HEK293 (cell line): ENCODE measurements around the gene TBC1D16.

Experiments
- CTCF ChIA-PET: fragments of 350-600 bp; formaldehyde crosslinking; extraction: SDS; loops from one replicate; lab custom pipeline; 2021; ENCODE audit warnings: antibody characterized with exemption; lab: Yijun Ruan, JAX
- POLR2A ChIA-PET: fragments of 300-600 bp; formaldehyde crosslinking; extraction: SDS; loops from one replicate; lab custom pipeline; 2020; ENCODE audit warnings: antibody characterized with exemption, inconsistent platforms; lab: Yijun Ruan, JAX
- H3K27ac ChIP-seq: fragments of 200-500 bp; sonication (Bioruptor generic); 2 replicates; pipeline ENCODE4 v1.5.1; 2014; ENCODE audit warnings: low read depth, low read length, control low read depth, inconsistent platforms; ENCODE audit errors: extremely low read depth
- H3K36me3 ChIP-seq, 2 experiments: fragments of 200-500 bp in 1 of 2; sonication (Bioruptor generic) in 1 of 2; 1 replicate in 1 of 2; 2 replicates in 1 of 2; pipeline ENCODE4 v1.5.1; 2014 to 2017; ENCODE audit warnings: inconsistent platforms in 2 of 2, low read length in 2 of 2; ENCODE audit not compliant: control insufficient read depth in 2 of 2, insufficient read depth in 1 of 2
- H3K4me1 ChIP-seq: fragments of 200-500 bp; sonication (Bioruptor generic); 2 replicates; pipeline ENCODE4 v1.5.1; 2014; ENCODE audit warnings: mild to moderate bottlenecking, low read length, inconsistent platforms; ENCODE audit not compliant: control insufficient read depth, insufficient read depth
- H3K4me3 ChIP-seq: 2 replicates; pipeline ENCODE4 v1.5.1; 2011; ENCODE audit warnings: low read depth, mild to moderate bottlenecking, control low read depth, low read length, moderate library complexity
- H3K9me3 ChIP-seq: fragments of 200-500 bp; sonication (Bioruptor generic); 2 replicates; pipeline ENCODE4 v1.5.1; 2014; ENCODE audit warnings: low read depth, low read length, inconsistent platforms; ENCODE audit not compliant: control insufficient read depth, insufficient read depth
- GFI1B ChIP-seq: fragments of 450-650 bp; formaldehyde crosslinking; IDR thresholded peaks from 2 replicates; pipeline ENCODE4 v1.5.1; 2016; ENCODE audit warnings: missing biosample characterization, missing genetic modification characterization
- GLI2 ChIP-seq: fragments of 450-650 bp; formaldehyde crosslinking; IDR thresholded peaks from 2 replicates; pipeline ENCODE4; 2017; ENCODE audit warnings: missing biosample characterization, missing genetic modification characterization, low read depth, borderline replicate concordance
- GLIS1 ChIP-seq: fragments of 450-650 bp; formaldehyde crosslinking; IDR thresholded peaks from 2 replicates; pipeline ENCODE4 v1.5.1; 2016; ENCODE audit warnings: missing biosample characterization, missing genetic modification characterization
- GLIS2 ChIP-seq: fragments of 450-650 bp; formaldehyde crosslinking; IDR thresholded peaks from 2 replicates; pipeline ENCODE4 v1.5.1; 2016; ENCODE audit warnings: missing biosample characterization, missing genetic modification characterization
- HOXC10 ChIP-seq: sonication (generic); formaldehyde crosslinking; IDR thresholded peaks from 2 replicates; pipeline ENCODE4 v1.8.1; 2023; ENCODE audit warnings: mild to moderate bottlenecking, missing genetic modification reagents
- IKZF3 ChIP-seq: fragments of 450-650 bp; IDR thresholded peaks from 2 replicates; pipeline ENCODE4 v1.5.0; 2018; ENCODE audit warnings: missing biosample characterization, mild to moderate bottlenecking, missing genetic modification characterization, moderate library complexity
- KLF10 ChIP-seq: fragments of 450-650 bp; IDR thresholded peaks from 2 replicates; pipeline ENCODE4 v1.5.1; 2018; ENCODE audit warnings: missing biosample characterization, mild to moderate bottlenecking, missing genetic modification characterization
- MYNN ChIP-seq: fragments of 450-650 bp; formaldehyde crosslinking; IDR thresholded peaks from 2 replicates; pipeline ENCODE4 v1.5.1; 2016; ENCODE audit warnings: missing biosample characterization, missing genetic modification characterization, borderline replicate concordance
- MZF1 ChIP-seq: fragments of 450-650 bp; formaldehyde crosslinking; IDR thresholded peaks from 2 replicates; pipeline ENCODE4 v1.5.1; 2017; ENCODE audit warnings: missing biosample characterization, missing genetic modification characterization, borderline replicate concordance
- SP7 ChIP-seq: fragments of 450-650 bp; formaldehyde crosslinking; IDR thresholded peaks from 2 replicates; pipeline ENCODE4 v1.5.1; 2016; ENCODE audit warnings: missing biosample characterization, missing genetic modification characterization
- ZBTB17 ChIP-seq: fragments of 450-650 bp; formaldehyde crosslinking; IDR thresholded peaks from 2 replicates; pipeline ENCODE4 v1.5.1; 2016; ENCODE audit warnings: missing biosample characterization, missing genetic modification characterization
- ZNF114 ChIP-seq: fragments of 450-650 bp; formaldehyde crosslinking; IDR thresholded peaks from 2 replicates; pipeline ENCODE4 v1.5.0; 2017; ENCODE audit warnings: missing biosample characterization, missing genetic modification characterization
- ZNF121 ChIP-seq: fragments of 450-650 bp; formaldehyde crosslinking; IDR thresholded peaks from 2 replicates; pipeline ENCODE4 v1.5.1; 2016; ENCODE audit warnings: missing biosample characterization, missing genetic modification characterization
- ZNF132 ChIP-seq: fragments of 450-650 bp; formaldehyde crosslinking; IDR thresholded peaks from 2 replicates; pipeline ENCODE4 v1.5.1; 2017; ENCODE audit warnings: missing biosample characterization, missing genetic modification characterization, borderline replicate concordance
- ZNF175 ChIP-seq: fragments of 450-650 bp; formaldehyde crosslinking; IDR thresholded peaks from 2 replicates; pipeline ENCODE4 v1.5.1; 2016; ENCODE audit warnings: missing biosample characterization, missing genetic modification characterization
- ZNF23 ChIP-seq: fragments of 450-650 bp; formaldehyde crosslinking; IDR thresholded peaks from 2 replicates; pipeline ENCODE4 v1.5.1; 2016; ENCODE audit warnings: missing biosample characterization, missing genetic modification characterization, borderline replicate concordance
- ZNF366 ChIP-seq: fragments of 450-650 bp; formaldehyde crosslinking; conservative IDR thresholded peaks from 2 replicates; pipeline ENCODE4 v1.5.1; 2016; ENCODE audit warnings: missing biosample characterization, missing genetic modification characterization
- ZNF501 ChIP-seq: fragments of 450-650 bp; formaldehyde crosslinking; IDR thresholded peaks from 2 replicates; pipeline ENCODE4 v1.5.1; 2016; ENCODE audit warnings: missing biosample characterization, missing genetic modification characterization
- ZNF600 ChIP-seq: fragments of 450-650 bp; formaldehyde crosslinking; IDR thresholded peaks from 2 replicates; pipeline ENCODE4 v1.5.1; 2016; ENCODE audit warnings: missing biosample characterization, missing genetic modification characterization
- ZNF629 ChIP-seq: fragments of 450-650 bp; formaldehyde crosslinking; IDR thresholded peaks from 2 replicates; pipeline ENCODE4 v1.5.1; 2017; ENCODE audit warnings: missing biosample characterization, missing genetic modification characterization
- ZNF654 ChIP-seq: fragments of 450-650 bp; formaldehyde crosslinking; IDR thresholded peaks from 2 replicates; pipeline ENCODE4 v1.5.1; 2016; ENCODE audit warnings: low read depth, missing biosample characterization, missing genetic modification characterization
- ZSCAN30 ChIP-seq: fragments of 450-650 bp; IDR thresholded peaks from 2 replicates; pipeline ENCODE4 v1.5.1; 2018; ENCODE audit warnings: missing biosample characterization, mild to moderate bottlenecking, missing genetic modification characterization, moderate library complexity
- TF ChIP-seq, protein P1 (sequence below): fragments of 450-650 bp; formaldehyde crosslinking; IDR thresholded peaks from 2 replicates; pipeline ENCODE4 v1.5.1; 2016; ENCODE audit warnings: missing biosample characterization, missing genetic modification characterization
- TF ChIP-seq, protein P2 (sequence below): fragments of 450-650 bp; formaldehyde crosslinking; IDR thresholded peaks from 2 replicates; pipeline ENCODE4; 2016; ENCODE audit warnings: missing biosample characterization, missing genetic modification characterization
- TF ChIP-seq, protein P3 (sequence below): fragments of 450-650 bp; formaldehyde crosslinking; IDR thresholded peaks from 2 replicates; pipeline ENCODE4 v1.5.1; 2017; ENCODE audit warnings: missing biosample characterization, missing genetic modification characterization
- TF ChIP-seq, protein P4 (sequence below): fragments of 450-650 bp; formaldehyde crosslinking; IDR thresholded peaks from 2 replicates; pipeline ENCODE4 v1.5.1; 2016; ENCODE audit warnings: missing biosample characterization, missing genetic modification characterization, borderline replicate concordance
- TF ChIP-seq, protein P5 (sequence below): fragments of 450-650 bp; formaldehyde crosslinking; IDR thresholded peaks from 2 replicates; pipeline ENCODE4 v1.5.1; 2016; ENCODE audit warnings: missing biosample characterization, missing genetic modification characterization

The TBC1D16 gene

DNA sequence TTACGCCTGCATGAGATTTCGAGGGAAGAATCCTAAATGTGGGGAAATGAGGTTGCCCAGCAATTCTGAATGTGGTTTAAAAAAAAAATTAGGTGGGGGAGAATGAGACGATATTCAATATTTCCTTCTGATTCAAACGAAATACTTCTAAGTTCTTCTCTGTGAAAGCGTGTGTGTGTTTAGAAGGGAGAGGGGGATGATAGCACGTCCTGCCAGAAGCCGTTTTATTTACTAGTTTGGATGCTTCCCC lies 47.8 kb downstream of the TBC1D16 start:
- no peak overlapping the region for H3K4me3 ChIP-seq
- H3K9me3 ChIP-seq = no peaks in the 10 kb centered on the region
- TF ChIP-seq MZF1 (tag by site-specific recombination) (no peak), ZNF501 (tag by site-specific recombination) (no peak), ZNF654 (no peak), ZNF23 (tag by site-specific recombination) (no peak), MYNN (tag by site-specific recombination) (no peak), ZNF366 (tag by site-specific recombination) (no peak), ZSCAN30 (tag by site-specific recombination) (no peak), ZNF175 (tag by site-specific recombination) (no peak), GLI2 (tag by site-specific recombination) (no peak), HOXC10 (no peak), ZNF132 (tag by site-specific recombination) (no peak), GFI1B (tag by site-specific recombination) (no peak)
- TF ChIP-seq, protein P1, sequence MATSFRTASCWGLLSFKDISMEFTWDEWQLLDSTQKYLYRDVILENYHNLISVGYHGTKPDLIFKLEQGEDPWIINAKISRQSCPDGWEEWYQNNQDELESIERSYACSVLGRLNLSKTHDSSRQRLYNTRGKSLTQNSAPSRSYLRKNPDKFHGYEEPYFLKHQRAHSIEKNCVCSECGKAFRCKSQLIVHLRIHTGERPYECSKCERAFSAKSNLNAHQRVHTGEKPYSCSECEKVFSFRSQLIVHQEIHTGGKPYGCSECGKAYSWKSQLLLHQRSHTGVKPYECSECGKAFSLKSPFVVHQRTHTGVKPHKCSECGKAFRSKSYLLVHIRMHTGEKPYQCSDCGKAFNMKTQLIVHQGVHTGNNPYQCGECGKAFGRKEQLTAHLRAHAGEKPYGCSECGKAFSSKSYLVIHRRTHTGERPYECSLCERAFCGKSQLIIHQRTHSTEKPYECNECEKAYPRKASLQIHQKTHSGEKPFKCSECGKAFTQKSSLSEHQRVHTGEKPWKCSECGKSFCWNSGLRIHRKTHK (tag by site-specific recombination) = no peak
- ChIA-PET POLR2A (no interaction called here), CTCF (interaction anchor here (0.7 to 1.4 kb wide), 4 partner anchors 18 to 142 kb away, joined by 3 to 5 read pairs (median 3); no protein-coding TSS in a partner anchor)
- H3K27ac ChIP-seq = peak overlapping the region; percentile 10; the same call in 1 of the 2 replicates
- H3K36me3 ChIP-seq = no peaks in the 10 kb centered on the region
- H3K4me1 ChIP-seq = peaks cover 23% of the 10 kb centered on the region

DNA sequence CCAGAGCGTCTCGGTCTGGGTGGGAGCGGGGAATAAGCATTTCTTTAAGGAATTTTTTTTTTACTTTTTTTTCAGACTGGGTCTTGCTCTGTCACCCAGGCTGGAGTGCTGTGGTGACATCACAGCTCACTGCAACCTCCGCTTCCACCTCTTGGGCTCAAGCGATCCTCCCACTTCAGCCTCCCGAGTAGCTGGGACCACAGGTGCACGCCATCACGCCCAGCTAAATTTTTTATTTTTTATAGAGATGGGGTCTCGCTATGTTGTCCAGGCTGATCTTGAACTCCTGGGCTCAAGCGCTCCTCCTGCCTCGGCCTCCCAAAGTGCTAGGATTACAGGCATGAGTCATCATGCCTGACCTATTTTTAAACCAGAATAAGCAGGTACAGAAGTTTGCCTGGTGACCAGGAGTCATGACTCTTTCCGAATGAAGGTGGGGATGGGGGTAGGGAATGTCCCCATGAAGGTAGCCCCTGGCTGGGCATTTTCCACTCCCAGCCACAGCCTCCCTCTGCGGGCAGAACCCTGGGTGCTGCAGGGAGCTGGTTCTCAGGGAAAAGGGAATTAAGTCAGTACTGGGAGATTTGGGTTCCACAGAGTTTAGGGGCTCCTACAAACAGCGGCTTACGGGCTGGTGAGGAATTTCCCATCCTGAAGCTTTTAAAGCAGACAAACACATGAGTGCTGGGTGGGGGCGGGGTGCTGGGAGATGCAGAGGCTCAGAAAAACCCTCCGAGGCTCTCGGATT lies 48.3 kb downstream of the TBC1D16 start:
- no peak overlapping the region for H3K4me3 ChIP-seq
- ChIA-PET CTCF (interaction anchor here (1.2 to 1.4 kb wide), 3 partner anchors 17 to 142 kb away, joined by 3 to 5 read pairs (median 3); no protein-coding TSS in a partner anchor), POLR2A (no interaction called here)
- no peak overlapping the region; the same call in 1 of the 2 replicates for H3K27ac ChIP-seq
- H3K4me1 ChIP-seq = peaks cover 18% of the 10 kb centered on the region
- no peaks in the 10 kb centered on the region for H3K36me3 ChIP-seq
- no peaks in the 10 kb centered on the region for H3K9me3 ChIP-seq
- TF ChIP-seq, protein P2, sequence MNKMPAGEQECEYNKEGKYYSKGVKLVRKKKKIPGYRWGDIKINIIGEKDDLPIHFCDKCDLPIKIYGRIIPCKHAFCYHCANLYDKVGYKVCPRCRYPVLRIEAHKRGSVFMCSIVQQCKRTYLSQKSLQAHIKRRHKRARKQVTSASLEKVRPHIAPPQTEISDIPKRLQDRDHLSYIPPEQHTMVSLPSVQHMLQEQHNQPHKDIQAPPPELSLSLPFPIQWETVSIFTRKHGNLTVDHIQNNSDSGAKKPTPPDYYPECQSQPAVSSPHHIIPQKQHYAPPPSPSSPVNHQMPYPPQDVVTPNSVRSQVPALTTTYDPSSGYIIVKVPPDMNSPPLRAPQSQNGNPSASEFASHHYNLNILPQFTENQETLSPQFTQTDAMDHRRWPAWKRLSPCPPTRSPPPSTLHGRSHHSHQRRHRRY (tag by site-specific recombination) = no peak
- TF ChIP-seq ZBTB17 (tag by site-specific recombination) (peak; percentile 28; the same call in 1 of the 2 replicates), ZNF600 (tag by site-specific recombination) (peak; percentile 23; the same call in 1 of the 2 replicates), SP7 (tag by site-specific recombination) (peak; percentile 42), GLIS1 (tag by site-specific recombination) (peak; percentile 61), IKZF3 (no peak), ZNF114 (tag by site-specific recombination) (no peak), KLF10 (tag by site-specific recombination) (no peak), ZNF121 (tag by site-specific recombination) (peak; percentile 97), ZNF629 (tag by site-specific recombination) (peak; percentile 34; the same call in 1 of the 2 replicates), GLIS2 (tag by site-specific recombination) (peak; percentile 11; the same call in 1 of the 2 replicates)
- TF ChIP-seq, protein P3, sequence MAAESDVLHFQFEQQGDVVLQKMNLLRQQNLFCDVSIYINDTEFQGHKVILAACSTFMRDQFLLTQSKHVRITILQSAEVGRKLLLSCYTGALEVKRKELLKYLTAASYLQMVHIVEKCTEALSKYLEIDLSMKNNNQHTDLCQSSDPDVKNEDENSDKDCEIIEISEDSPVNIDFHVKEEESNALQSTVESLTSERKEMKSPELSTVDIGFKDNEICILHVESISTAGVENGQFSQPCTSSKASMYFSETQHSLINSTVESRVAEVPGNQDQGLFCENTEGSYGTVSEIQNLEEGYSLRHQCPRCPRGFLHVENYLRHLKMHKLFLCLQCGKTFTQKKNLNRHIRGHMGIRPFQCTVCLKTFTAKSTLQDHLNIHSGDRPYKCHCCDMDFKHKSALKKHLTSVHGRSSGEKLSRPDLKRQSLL (tag by site-specific recombination) = peak; percentile 51; the same call in 1 of the 2 replicates
- TF ChIP-seq, protein P4, sequence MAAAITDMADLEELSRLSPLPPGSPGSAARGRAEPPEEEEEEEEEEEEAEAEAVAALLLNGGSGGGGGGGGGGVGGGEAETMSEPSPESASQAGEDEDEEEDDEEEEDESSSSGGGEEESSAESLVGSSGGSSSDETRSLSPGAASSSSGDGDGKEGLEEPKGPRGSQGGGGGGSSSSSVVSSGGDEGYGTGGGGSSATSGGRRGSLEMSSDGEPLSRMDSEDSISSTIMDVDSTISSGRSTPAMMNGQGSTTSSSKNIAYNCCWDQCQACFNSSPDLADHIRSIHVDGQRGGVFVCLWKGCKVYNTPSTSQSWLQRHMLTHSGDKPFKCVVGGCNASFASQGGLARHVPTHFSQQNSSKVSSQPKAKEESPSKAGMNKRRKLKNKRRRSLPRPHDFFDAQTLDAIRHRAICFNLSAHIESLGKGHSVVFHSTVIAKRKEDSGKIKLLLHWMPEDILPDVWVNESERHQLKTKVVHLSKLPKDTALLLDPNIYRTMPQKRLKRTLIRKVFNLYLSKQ (tag by site-specific recombination) = no peak
- TF ChIP-seq, protein P5, sequence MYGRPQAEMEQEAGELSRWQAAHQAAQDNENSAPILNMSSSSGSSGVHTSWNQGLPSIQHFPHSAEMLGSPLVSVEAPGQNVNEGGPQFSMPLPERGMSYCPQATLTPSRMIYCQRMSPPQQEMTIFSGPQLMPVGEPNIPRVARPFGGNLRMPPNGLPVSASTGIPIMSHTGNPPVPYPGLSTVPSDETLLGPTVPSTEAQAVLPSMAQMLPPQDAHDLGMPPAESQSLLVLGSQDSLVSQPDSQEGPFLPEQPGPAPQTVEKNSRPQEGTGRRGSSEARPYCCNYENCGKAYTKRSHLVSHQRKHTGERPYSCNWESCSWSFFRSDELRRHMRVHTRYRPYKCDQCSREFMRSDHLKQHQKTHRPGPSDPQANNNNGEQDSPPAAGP (tag by site-specific recombination) = 0 out of 2 replicates have a peak, but pooled peaks have one; percentile 17
